ENCODE results near the gene EPHB1.

The EPHB1 gene

DNA sequence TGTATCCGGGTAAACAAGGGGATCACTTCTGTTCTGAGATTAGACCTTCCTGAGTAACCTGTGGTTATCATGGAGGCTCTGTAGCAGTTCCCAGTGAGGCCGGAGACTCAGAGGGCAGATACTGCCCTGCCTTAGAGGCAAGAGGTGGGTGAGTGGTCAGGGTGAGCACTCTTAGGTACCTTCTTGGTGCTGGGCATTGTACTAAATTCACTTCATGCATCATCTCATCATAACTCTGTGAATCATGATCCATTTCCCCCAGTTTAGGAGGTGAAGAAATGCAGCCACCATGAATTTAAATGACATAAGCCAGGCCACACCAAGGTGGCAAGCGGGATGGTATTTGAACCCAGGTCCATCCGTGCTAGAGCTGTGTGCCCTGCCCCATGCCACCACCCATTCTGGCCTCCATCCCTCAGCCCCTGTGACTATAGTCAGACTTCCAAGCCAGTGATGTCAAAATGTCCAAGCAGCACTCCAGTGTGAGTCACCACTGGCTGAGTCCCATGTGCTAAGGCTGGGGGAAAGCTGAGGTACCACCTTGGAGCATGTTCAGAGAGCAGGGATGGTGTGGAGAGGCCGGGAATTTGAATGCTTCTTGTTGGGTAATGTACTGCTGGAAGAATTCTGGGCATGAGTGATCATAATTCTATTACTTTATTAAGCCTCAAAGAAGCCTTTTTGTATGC, 88.8 kb downstream of the EPHB1 start:
- no peak overlapping the region for H3K4ac ChIP-seq (ENCODE audit: low read length)
- no peak overlapping the region for H2AK5ac ChIP-seq (ENCODE audit: low read depth, low read length)
- no peaks in the 10 kb centered on the region for H3K27me3 ChIP-seq (ENCODE audit: control insufficient read depth in 3 of 3, insufficient read depth in 3 of 3, low read depth in 1 of 3, low read length in 3 of 3)
- H3K27ac ChIP-seq (replicated peaks; ENCODE audit: low read length), result no peak overlapping the region
- H2BK5ac ChIP-seq (ENCODE audit: low read length), result no peak overlapping the region
- peaks cover 0 to 4% of the 10 kb centered on the region in 2 donors for H3K4me1 ChIP-seq (ENCODE audit: control insufficient read depth in 2 of 2, insufficient read depth in 1 of 2, low read depth in 1 of 2, low read length in 2 of 2)
- peak overlapping the region; percentile 4 for H4K8ac ChIP-seq (ENCODE audit: low read depth, low read length)
- no peak overlapping the region for H2BK15ac ChIP-seq (ENCODE audit: low read length)
- H3K9ac ChIP-seq (ENCODE audit: low read depth, low read length, poor library complexity), result no peak overlapping the region
- no peaks in the 10 kb centered on the region for H3K9me3 ChIP-seq (replicated peaks in 1 of 2; ENCODE audit: control insufficient read depth in 2 of 2, insufficient read depth in 1 of 2, low read depth in 1 of 2, low read length in 2 of 2)
- no peak overlapping the region for H2BK12ac ChIP-seq (ENCODE audit: low read length)
- H3K4me3 ChIP-seq (ENCODE audit: low read length in 2 of 2), result peak overlapping the region in 1 of 2 donors; percentile 12
- no peak overlapping the region for H4K91ac ChIP-seq (ENCODE audit: low read depth, low read length, poor library complexity)
- H3K18ac ChIP-seq (ENCODE audit: low read length), result no peak overlapping the region
- no CpG with 5 or more reads among the region's 5 CpGs for WGBS, 2 donors (ENCODE audit: extremely low coverage in 2 of 2, insufficient read length in 2 of 2, insufficient replicate concordance in 1 of 2)
- peak overlapping the region; percentile 26 for H3K23ac ChIP-seq (ENCODE audit: low read depth, low read length, poor library complexity)
- no peak overlapping the region for H3K4me2 ChIP-seq (ENCODE audit: insufficient read depth, low read length, poor library complexity, severe bottlenecking)
- no peak overlapping the region for H2BK120ac ChIP-seq (ENCODE audit: low read depth, low read length)
- H2AFZ ChIP-seq (ENCODE audit: low read length), result no peak overlapping the region
- H3K79me1 ChIP-seq (ENCODE audit: low read depth, low read length), result no peaks in the 10 kb centered on the region
- no peak for DNase-seq (ENCODE audit: low spot score)
- no peaks in the 10 kb centered on the region for H3K36me3 ChIP-seq (replicated peaks in 1 of 2; ENCODE audit: control insufficient read depth in 2 of 2, insufficient read depth in 2 of 2, low read length in 2 of 2)
- H3K14ac ChIP-seq (ENCODE audit: low read length), result peak overlapping the region; percentile 48

GRCh38 chr3:134885877-134886621, 91.0 kb downstream of the EPHB1 start:
- no peak overlapping the region for H3K27ac ChIP-seq (replicated peaks; ENCODE audit: low read length)
- no peak for DNase-seq (ENCODE audit: low spot score)
- H2BK12ac ChIP-seq (ENCODE audit: low read length), result no peak overlapping the region
- H2BK15ac ChIP-seq (ENCODE audit: low read length), result no peak overlapping the region
- no peak overlapping the region for H3K18ac ChIP-seq (ENCODE audit: low read length)
- H3K79me1 ChIP-seq (ENCODE audit: low read depth, low read length), result no peaks in the 10 kb centered on the region
- H3K27me3 ChIP-seq (ENCODE audit: control insufficient read depth in 3 of 3, insufficient read depth in 3 of 3, low read depth in 1 of 3, low read length in 3 of 3), result no peaks in the 10 kb centered on the region
- no peak overlapping the region for H3K23ac ChIP-seq (ENCODE audit: low read depth, low read length, poor library complexity)
- no peak overlapping the region for H2AK5ac ChIP-seq (ENCODE audit: low read depth, low read length)
- no peak overlapping the region for H3K4ac ChIP-seq (ENCODE audit: low read length)
- H4K8ac ChIP-seq (ENCODE audit: low read depth, low read length), result no peak overlapping the region
- no peak overlapping the region for H2BK120ac ChIP-seq (ENCODE audit: low read depth, low read length)
- no peaks in the 10 kb centered on the region for H3K36me3 ChIP-seq (replicated peaks in 1 of 2; ENCODE audit: control insufficient read depth in 2 of 2, insufficient read depth in 2 of 2, low read length in 2 of 2)
- H2AFZ ChIP-seq (ENCODE audit: low read length), result no peak overlapping the region
- no peak overlapping the region for H4K91ac ChIP-seq (ENCODE audit: low read depth, low read length, poor library complexity)
- no peak overlapping the region for H3K9ac ChIP-seq (ENCODE audit: low read depth, low read length, poor library complexity)
- H2BK5ac ChIP-seq (ENCODE audit: low read length), result no peak overlapping the region
- H3K4me2 ChIP-seq (ENCODE audit: insufficient read depth, low read length, poor library complexity, severe bottlenecking), result no peak overlapping the region
- H3K4me1 ChIP-seq (ENCODE audit: control insufficient read depth in 2 of 2, insufficient read depth in 1 of 2, low read depth in 1 of 2, low read length in 2 of 2), result peaks cover 0 to 4% of the 10 kb centered on the region in 2 donors
- H3K9me3 ChIP-seq (replicated peaks in 1 of 2; ENCODE audit: control insufficient read depth in 2 of 2, insufficient read depth in 1 of 2, low read depth in 1 of 2, low read length in 2 of 2), result no peaks in the 10 kb centered on the region
- WGBS, 2 donors (ENCODE audit: extremely low coverage in 2 of 2, insufficient read length in 2 of 2, insufficient replicate concordance in 1 of 2), result no CpG with 5 or more reads among the region's 6 CpGs
- H3K14ac ChIP-seq (ENCODE audit: low read length), result no peak overlapping the region
- H3K4me3 ChIP-seq (ENCODE audit: low read length in 2 of 2), result no peak overlapping the region

- H3K4me2 ChIP-seq (ENCODE audit: insufficient read depth, low read length, poor library complexity, severe bottlenecking), result no peak overlapping the region
- no peak overlapping the region for H3K14ac ChIP-seq (ENCODE audit: low read length)
- no peak overlapping the region for H2BK120ac ChIP-seq (ENCODE audit: low read depth, low read length)
- no peak overlapping the region for H2BK15ac ChIP-seq (ENCODE audit: low read length)
- H2BK5ac ChIP-seq (ENCODE audit: low read length), result no peak overlapping the region
- no peak for DNase-seq (ENCODE audit: low spot score)
- no peak overlapping the region for H3K9ac ChIP-seq (ENCODE audit: low read depth, low read length, poor library complexity)
- H2AFZ ChIP-seq (ENCODE audit: low read length), result no peak overlapping the region
- H3K36me3 ChIP-seq (replicated peaks in 1 of 2; ENCODE audit: control insufficient read depth in 2 of 2, insufficient read depth in 2 of 2, low read length in 2 of 2), result no peaks in the 10 kb centered on the region
- no peaks in the 10 kb centered on the region for H3K27me3 ChIP-seq (ENCODE audit: control insufficient read depth in 3 of 3, insufficient read depth in 3 of 3, low read depth in 1 of 3, low read length in 3 of 3)
- H4K8ac ChIP-seq (ENCODE audit: low read depth, low read length), result no peak overlapping the region
- no peaks in the 10 kb centered on the region for H3K79me1 ChIP-seq (ENCODE audit: low read depth, low read length)
- H3K4ac ChIP-seq (ENCODE audit: low read length), result no peak overlapping the region
- H3K27ac ChIP-seq (replicated peaks; ENCODE audit: low read length), result no peak overlapping the region
- no peak overlapping the region for H2BK12ac ChIP-seq (ENCODE audit: low read length)
- WGBS, 2 donors (ENCODE audit: extremely low coverage in 2 of 2, insufficient read length in 2 of 2, insufficient replicate concordance in 1 of 2), result no CpG with 5 or more reads among the region's 4 CpGs
- no peak overlapping the region for H2AK5ac ChIP-seq (ENCODE audit: low read depth, low read length)
- peaks cover 0 to 2% of the 10 kb centered on the region in 2 donors for H3K4me1 ChIP-seq (ENCODE audit: control insufficient read depth in 2 of 2, insufficient read depth in 1 of 2, low read depth in 1 of 2, low read length in 2 of 2)
- H3K4me3 ChIP-seq (ENCODE audit: low read length in 2 of 2), result no peak overlapping the region
- H3K18ac ChIP-seq (ENCODE audit: low read length), result no peak overlapping the region
- no peaks in the 10 kb centered on the region for H3K9me3 ChIP-seq (replicated peaks in 1 of 2; ENCODE audit: control insufficient read depth in 2 of 2, insufficient read depth in 1 of 2, low read depth in 1 of 2, low read length in 2 of 2)
- no peak overlapping the region for H3K23ac ChIP-seq (ENCODE audit: low read depth, low read length, poor library complexity)
- no peak overlapping the region for H4K91ac ChIP-seq (ENCODE audit: low read depth, low read length, poor library complexity)
Measured at GRCh38 chr3:134886991-134887390, 91.9 kb downstream of the EPHB1 start.

- no peak overlapping the region for H2BK15ac ChIP-seq (ENCODE audit: low read length)
- H3K4ac ChIP-seq (ENCODE audit: low read length), result no peak overlapping the region
- H3K4me1 ChIP-seq (ENCODE audit: control insufficient read depth in 2 of 2, insufficient read depth in 1 of 2, low read depth in 1 of 2, low read length in 2 of 2), result peaks cover 0 to 2% of the 10 kb centered on the region in 2 donors
- no peak overlapping the region for H2BK12ac ChIP-seq (ENCODE audit: low read length)
- no peak overlapping the region for H2BK120ac ChIP-seq (ENCODE audit: low read depth, low read length)
- no peak overlapping the region for H3K18ac ChIP-seq (ENCODE audit: low read length)
- no peak overlapping the region for H3K14ac ChIP-seq (ENCODE audit: low read length)
- H2AK5ac ChIP-seq (ENCODE audit: low read depth, low read length), result no peak overlapping the region
- H3K4me2 ChIP-seq (ENCODE audit: insufficient read depth, low read length, poor library complexity, severe bottlenecking), result no peak overlapping the region
- H3K79me1 ChIP-seq (ENCODE audit: low read depth, low read length), result no peaks in the 10 kb centered on the region
- no peak overlapping the region for H3K4me3 ChIP-seq (ENCODE audit: low read length in 2 of 2)
- no peaks in the 10 kb centered on the region for H3K36me3 ChIP-seq (replicated peaks in 1 of 2; ENCODE audit: control insufficient read depth in 2 of 2, insufficient read depth in 2 of 2, low read length in 2 of 2)
- no peaks in the 10 kb centered on the region for H3K9me3 ChIP-seq (replicated peaks in 1 of 2; ENCODE audit: control insufficient read depth in 2 of 2, insufficient read depth in 1 of 2, low read depth in 1 of 2, low read length in 2 of 2)
- no peak overlapping the region for H2BK5ac ChIP-seq (ENCODE audit: low read length)
- no peak overlapping the region for H3K27ac ChIP-seq (replicated peaks; ENCODE audit: low read length)
- H3K9ac ChIP-seq (ENCODE audit: low read depth, low read length, poor library complexity), result no peak overlapping the region
- H4K91ac ChIP-seq (ENCODE audit: low read depth, low read length, poor library complexity), result no peak overlapping the region
- no peak overlapping the region for H4K8ac ChIP-seq (ENCODE audit: low read depth, low read length)
- no peak for DNase-seq (ENCODE audit: low spot score)
- H3K23ac ChIP-seq (ENCODE audit: low read depth, low read length, poor library complexity), result no peak overlapping the region
- no peaks in the 10 kb centered on the region for H3K27me3 ChIP-seq (ENCODE audit: control insufficient read depth in 3 of 3, insufficient read depth in 3 of 3, low read depth in 1 of 3, low read length in 3 of 3)
- no peak overlapping the region for H2AFZ ChIP-seq (ENCODE audit: low read length)
Measured at GRCh38 chr3:134887536-134887935, 92.5 kb downstream of the EPHB1 start.
